Measurements from ENCODE around the gene APOL3. TPM values are rescaled to one million over a fixed set of nuclear protein-coding genes. Genes with fewer than 3 reads are reported as not detected.
A peak's percentile ranks its signal among the peaks of the same experiment; 100 is the strongest.
"Not testable (repeated sequence)": the region's sequence is repeated elsewhere in the genome, so short reads cannot be mapped to it uniquely, and the experiment has no call there.

The APOL3 gene, protein sequence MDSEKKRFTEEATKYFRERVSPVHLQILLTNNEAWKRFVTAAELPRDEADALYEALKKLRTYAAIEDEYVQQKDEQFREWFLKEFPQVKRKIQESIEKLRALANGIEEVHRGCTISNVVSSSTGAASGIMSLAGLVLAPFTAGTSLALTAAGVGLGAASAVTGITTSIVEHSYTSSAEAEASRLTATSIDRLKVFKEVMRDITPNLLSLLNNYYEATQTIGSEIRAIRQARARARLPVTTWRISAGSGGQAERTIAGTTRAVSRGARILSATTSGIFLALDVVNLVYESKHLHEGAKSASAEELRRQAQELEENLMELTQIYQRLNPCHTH
- 13.1 TPM for polyA plus RNA-seq
- long read RNA-seq, donor 1, partial matches to known transcripts = 0 of 3 reads
- long read RNA-seq, donor 1, other reads (novel, unspliced or antisense) = 0 of 3 reads
- long read RNA-seq, donor 2, partial matches to known transcripts = 0 of 2 reads
- long read RNA-seq, donor 2, other reads (novel, unspliced or antisense) = 0 of 2 reads
- long read RNA-seq, donor 3, partial matches to known transcripts = 0 of 1 reads
- long read RNA-seq, donor 3, other reads (novel, unspliced or antisense) = 0 of 1 reads
- long read RNA-seq, donor 4 = 0 reads
- long read RNA-seq, donor 5, partial matches to known transcripts = 0 of 4 reads
- long read RNA-seq, donor 5, other reads (novel, unspliced or antisense) = 0 of 4 reads
- long read RNA-seq, donor 6, partial matches to known transcripts = 0 of 3 reads
- long read RNA-seq, donor 6, other reads (novel, unspliced or antisense) = 0 of 3 reads
- long read RNA-seq, donor 7 = 0 reads
- long read RNA-seq, donor 8, partial matches to known transcripts = 0 of 1 reads
- long read RNA-seq, donor 8, other reads (novel, unspliced or antisense) = 0 of 1 reads
- long read RNA-seq, donor 9 = 0 reads
- long read RNA-seq, donor 10, partial matches to known transcripts = 0 of 3 reads
- long read RNA-seq, donor 10, other reads (novel, unspliced or antisense) = 0 of 3 reads
- long read RNA-seq, donor 11, partial matches to known transcripts = 0 of 2 reads
- long read RNA-seq, donor 11, other reads (novel, unspliced or antisense) = 0 of 2 reads

DNA sequence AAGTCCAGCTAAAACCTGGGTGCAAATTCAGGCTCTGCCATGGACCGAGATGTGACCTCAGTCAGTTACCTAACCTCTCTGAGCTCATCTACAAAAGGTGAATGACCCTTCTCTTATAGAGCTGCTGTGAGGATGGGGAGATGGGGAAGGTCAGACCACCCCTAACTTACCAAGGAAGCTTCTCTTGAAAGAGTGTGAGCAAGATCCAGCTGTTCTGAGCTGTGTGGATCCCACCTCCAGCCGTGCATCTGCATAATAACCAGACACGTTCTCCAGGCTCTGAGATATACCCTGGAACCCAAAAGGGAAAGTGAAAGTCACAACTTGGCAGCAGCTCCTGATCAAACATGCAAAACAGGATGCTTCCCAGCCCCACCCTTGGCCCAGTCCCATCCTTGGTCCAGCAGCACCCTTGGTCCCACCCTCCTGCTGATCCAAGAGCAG is at the start of gene APOL3:
Gene APOL3, minus strand, starts transcription at position 257 of the 444 bp plus-strand sequence. CDS start 11,700 bp downstream, outside the sequence.
- peak within 1 kb of the TSS; percentile 9 for H3K27ac ChIP-seq (ENCODE audit: low read length)
- peak; percentile 42 to 65 for DNase-seq
- H3K4me1 ChIP-seq (ENCODE audit: control insufficient read depth, insufficient read depth, low read length) = peaks cover 16% of the 10 kb centered on the region
- no CpG with 5 or more reads among the region's 3 CpGs for WGBS (ENCODE audit: insufficient coverage, low lambda C conversion rate)
- no peaks in the 10 kb centered on the region for H3K9me3 ChIP-seq (ENCODE audit: control insufficient read depth, low read depth, low read length)
- no peaks in the 10 kb centered on the region for H3K27me3 ChIP-seq (ENCODE audit: control insufficient read depth, insufficient read depth, low read length)
- H3K36me3 ChIP-seq (ENCODE audit: control insufficient read depth, insufficient read depth, low read length) = no peaks in the 10 kb centered on the region
- peak within 1 kb of the TSS; percentile 19 for H3K4me3 ChIP-seq (ENCODE audit: low read length)

DNA sequence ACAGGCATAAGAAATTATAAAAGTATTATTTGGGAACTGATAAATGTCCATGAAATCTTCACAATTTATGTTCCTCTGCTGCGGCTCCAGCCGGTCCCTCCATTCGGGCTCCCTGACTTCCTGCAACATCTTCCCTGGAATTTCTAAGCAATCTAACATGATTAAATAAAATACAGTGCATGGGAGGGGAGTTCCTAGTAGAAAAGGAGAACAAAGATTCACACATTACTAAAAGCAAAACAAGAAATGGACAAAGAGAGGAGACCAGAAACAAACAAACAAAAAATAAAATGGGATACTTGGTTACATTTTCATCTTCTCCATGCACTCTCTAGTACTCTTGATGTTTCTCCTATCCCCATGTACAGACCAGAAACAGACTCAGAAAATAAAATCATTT is 49.7 kb upstream of the APOL3 start:
- Histone ChIP-seq H3K9me3 (ENCODE audit: control insufficient read depth, low read depth, low read length) (peaks cover 8% of the 10 kb centered on the region), H3K27ac (ENCODE audit: low read length) (no peak overlapping the region), H3K4me3 (ENCODE audit: low read length) (no peak overlapping the region), H3K4me1 (ENCODE audit: control insufficient read depth, insufficient read depth, low read length) (peaks cover 12% of the 10 kb centered on the region), H3K36me3 (ENCODE audit: control insufficient read depth, insufficient read depth, low read length) (no peaks in the 10 kb centered on the region), H3K27me3 (ENCODE audit: control insufficient read depth, insufficient read depth, low read length) (no peaks in the 10 kb centered on the region)
- no CpG with 5 or more reads among the region's 3 CpGs for WGBS (ENCODE audit: insufficient coverage, low lambda C conversion rate)
- no peak for DNase-seq

DNA sequence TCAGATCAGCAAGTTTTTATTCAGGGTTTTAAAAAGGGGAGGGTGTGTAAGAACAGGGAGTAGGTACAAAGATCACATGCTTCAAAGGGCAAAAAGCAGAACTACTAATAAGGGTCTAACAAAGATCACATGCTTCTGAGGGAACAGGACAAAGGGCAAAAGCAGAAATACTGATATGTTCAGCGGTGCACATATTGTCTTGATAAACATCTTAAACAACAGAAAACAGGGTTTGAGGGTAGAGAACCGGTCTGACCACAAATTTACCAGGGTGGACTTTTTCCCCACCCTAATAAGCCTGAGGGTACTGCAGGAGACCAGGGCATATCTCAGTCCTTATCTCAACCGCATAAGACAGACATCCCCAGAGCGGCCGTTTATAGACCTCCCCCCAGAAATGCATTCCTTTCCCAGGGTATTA is 48.9 kb upstream of the APOL3 start:
- WGBS (ENCODE audit: insufficient coverage, low lambda C conversion rate) = 17% methylated on average over 1 of the region's 5 CpGs
- H3K27me3 ChIP-seq (ENCODE audit: control insufficient read depth, insufficient read depth, low read length); H3K9me3 ChIP-seq (ENCODE audit: control insufficient read depth, low read depth, low read length); H3K36me3 ChIP-seq (ENCODE audit: control insufficient read depth, insufficient read depth, low read length); H3K4me3 ChIP-seq (ENCODE audit: low read length): not testable (repeated sequence)
- DNase-seq = peak in 1 of 2 donors; percentile 73
- Histone ChIP-seq H3K27ac (ENCODE audit: low read length) (peak overlapping the region; percentile 65), H3K4me1 (ENCODE audit: control insufficient read depth, insufficient read depth, low read length) (peaks cover 18% of the 10 kb centered on the region)

DNA sequence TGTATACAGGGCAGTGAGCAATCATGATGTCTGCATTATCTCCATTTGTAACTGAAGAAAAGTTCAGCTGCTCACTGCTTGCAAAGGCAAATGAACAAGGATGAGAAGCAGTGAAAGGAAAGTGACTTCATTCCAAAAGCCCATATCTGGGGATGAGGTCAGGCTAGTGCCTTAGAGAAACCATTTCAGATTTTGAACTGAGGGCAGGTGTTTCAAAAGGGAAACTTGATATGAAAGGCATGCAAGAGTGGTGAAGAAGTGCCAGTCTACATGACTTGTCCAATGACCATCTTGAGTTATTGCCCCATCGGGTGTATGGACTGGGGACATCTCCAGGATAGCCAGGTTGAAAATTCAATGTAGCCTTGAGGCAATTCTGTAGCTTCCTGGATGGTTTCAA is 48.4 kb upstream of the APOL3 start:
- Histone ChIP-seq H3K9me3 (ENCODE audit: control insufficient read depth, low read depth, low read length) (peaks cover 8% of the 10 kb centered on the region), H3K4me1 (ENCODE audit: control insufficient read depth, insufficient read depth, low read length) (peaks cover 24% of the 10 kb centered on the region), H3K4me3 (ENCODE audit: low read length) (no peak overlapping the region), H3K36me3 (ENCODE audit: control insufficient read depth, insufficient read depth, low read length) (no peaks in the 10 kb centered on the region), H3K27me3 (ENCODE audit: control insufficient read depth, insufficient read depth, low read length) (no peaks in the 10 kb centered on the region), H3K27ac (ENCODE audit: low read length) (peak overlapping the region; percentile 65)
- WGBS (ENCODE audit: insufficient coverage, low lambda C conversion rate) = no CpG with 5 or more reads among the region's 1 CpG
- no peak for DNase-seq

DNA sequence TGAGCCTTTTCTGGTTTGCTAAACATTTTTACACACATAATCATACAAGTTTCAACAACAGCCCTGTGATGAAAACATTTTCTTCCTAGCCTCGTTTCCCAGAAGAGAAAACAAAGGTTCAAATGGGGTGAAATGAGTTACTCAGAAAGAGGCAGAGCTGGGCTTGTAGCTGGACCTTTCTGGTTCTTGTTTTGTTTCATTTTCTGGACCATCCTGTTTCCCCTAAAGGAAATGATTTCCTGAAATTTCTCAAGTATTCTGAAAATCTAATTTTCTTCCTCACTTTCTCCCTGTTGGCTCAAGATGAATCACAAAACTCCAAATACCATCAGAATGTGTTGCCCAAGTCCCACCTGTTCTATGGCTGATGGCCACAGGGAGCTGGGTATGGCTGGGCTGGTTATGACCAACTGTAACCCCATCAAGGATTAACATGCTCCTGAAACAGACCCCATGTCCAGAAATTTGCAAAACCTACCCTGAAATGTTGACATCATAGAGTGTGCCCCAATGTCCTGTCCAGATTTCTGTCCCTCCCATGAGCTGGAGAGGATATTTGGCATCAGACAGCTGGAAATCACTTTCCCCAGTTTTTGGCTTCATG is 47.7 kb upstream of the APOL3 start:
- Histone ChIP-seq H3K9me3 (ENCODE audit: control insufficient read depth, low read depth, low read length) (peaks cover 8% of the 10 kb centered on the region), H3K4me1 (ENCODE audit: control insufficient read depth, insufficient read depth, low read length) (peaks cover 29% of the 10 kb centered on the region), H3K4me3 (ENCODE audit: low read length) (no peak overlapping the region), H3K36me3 (ENCODE audit: control insufficient read depth, insufficient read depth, low read length) (no peaks in the 10 kb centered on the region), H3K27ac (ENCODE audit: low read length) (peak overlapping the region; percentile 65), H3K27me3 (ENCODE audit: control insufficient read depth, insufficient read depth, low read length) (no peaks in the 10 kb centered on the region)
- no CpG with 5 or more reads among the region's 1 CpG for WGBS (ENCODE audit: insufficient coverage, low lambda C conversion rate)
- no peak for DNase-seq

DNA sequence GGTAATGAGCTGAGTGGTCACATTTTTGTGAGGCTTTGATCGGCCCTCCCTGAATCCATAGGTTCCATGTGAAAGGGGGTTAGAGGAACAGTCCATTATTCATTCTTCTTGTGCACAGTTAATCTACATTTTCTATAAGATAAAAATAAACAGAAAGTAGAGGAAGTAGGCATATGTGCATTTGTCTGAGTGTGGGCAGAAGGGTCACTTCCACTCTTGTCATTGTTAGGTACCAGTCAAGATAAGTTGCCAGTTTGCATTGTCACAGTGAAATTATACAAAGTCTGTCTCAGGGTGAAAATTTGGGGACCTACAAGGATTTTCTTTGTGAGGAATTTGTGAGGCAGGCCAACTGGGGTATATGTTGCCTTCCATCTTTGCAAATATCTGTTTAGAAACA is 45.7 kb upstream of the APOL3 start:
- Histone ChIP-seq H3K36me3 (ENCODE audit: control insufficient read depth, insufficient read depth, low read length) (no peaks in the 10 kb centered on the region), H3K27ac (ENCODE audit: low read length) (no peak overlapping the region), H3K4me3 (ENCODE audit: low read length) (no peak overlapping the region), H3K4me1 (ENCODE audit: control insufficient read depth, insufficient read depth, low read length) (peaks cover 33% of the 10 kb centered on the region), H3K27me3 (ENCODE audit: control insufficient read depth, insufficient read depth, low read length) (no peaks in the 10 kb centered on the region), H3K9me3 (ENCODE audit: control insufficient read depth, low read depth, low read length) (peaks cover 8% of the 10 kb centered on the region)
- WGBS (ENCODE audit: insufficient coverage, low lambda C conversion rate) = no CpG with 5 or more reads among the region's 1 CpG
- no peak for DNase-seq

DNA sequence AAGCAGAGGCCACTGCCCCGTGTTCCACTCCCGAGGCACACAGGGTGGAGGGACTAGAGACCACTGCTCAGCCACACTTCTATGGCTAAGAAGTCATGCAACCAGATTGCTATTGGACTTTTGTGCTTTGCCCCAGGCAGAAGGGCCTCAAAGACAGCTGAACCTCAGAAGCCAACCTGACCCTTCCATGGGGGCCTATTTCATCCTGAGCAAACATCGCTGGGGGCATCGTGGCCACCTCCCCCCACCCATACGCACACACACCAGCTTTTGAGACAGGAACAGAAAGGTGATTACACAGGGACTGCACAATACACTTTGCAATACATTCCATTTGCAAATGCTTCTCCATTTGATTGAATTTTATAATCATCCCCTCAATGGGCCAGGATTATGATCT is 45.0 kb upstream of the APOL3 start:
- H3K9me3 ChIP-seq (ENCODE audit: control insufficient read depth, low read depth, low read length); H3K36me3 ChIP-seq (ENCODE audit: control insufficient read depth, insufficient read depth, low read length); H3K4me3 ChIP-seq (ENCODE audit: low read length); H3K27me3 ChIP-seq (ENCODE audit: control insufficient read depth, insufficient read depth, low read length); DNase-seq; H3K27ac ChIP-seq (ENCODE audit: low read length): not testable (repeated sequence)
- peaks cover 33% of the 10 kb centered on the region for H3K4me1 ChIP-seq (ENCODE audit: control insufficient read depth, insufficient read depth, low read length)
- WGBS (ENCODE audit: insufficient coverage, low lambda C conversion rate) = no CpG with 5 or more reads among the region's 5 CpGs

DNA sequence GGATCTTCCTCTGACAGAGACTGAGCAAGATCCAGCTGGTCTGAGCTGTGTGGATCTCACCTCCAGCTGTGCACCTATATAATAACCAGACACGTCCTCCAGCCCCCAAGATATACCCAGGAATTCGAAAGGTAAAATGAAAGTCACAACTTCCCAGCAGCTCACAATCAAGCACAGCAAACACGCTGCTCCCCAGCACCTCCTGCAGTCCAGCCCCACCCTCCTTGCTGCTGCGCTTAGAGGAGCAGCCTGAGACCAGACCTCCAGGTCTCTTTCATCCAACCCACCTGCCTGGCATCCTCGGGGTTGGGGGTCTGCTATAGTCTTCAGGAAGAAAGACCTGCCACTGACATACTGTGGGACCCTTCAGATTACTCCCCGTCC is 44.1 kb upstream of the APOL3 start:
- WGBS (ENCODE audit: insufficient coverage, low lambda C conversion rate) = no CpG with 5 or more reads among the region's 6 CpGs
- Histone ChIP-seq H3K27ac (ENCODE audit: low read length) (peak overlapping the region; percentile 63), H3K9me3 (ENCODE audit: control insufficient read depth, low read depth, low read length) (peaks cover 5% of the 10 kb centered on the region), H3K36me3 (ENCODE audit: control insufficient read depth, insufficient read depth, low read length) (no peaks in the 10 kb centered on the region), H3K4me1 (ENCODE audit: control insufficient read depth, insufficient read depth, low read length) (peaks cover 33% of the 10 kb centered on the region), H3K27me3 (ENCODE audit: control insufficient read depth, insufficient read depth, low read length) (no peaks in the 10 kb centered on the region), H3K4me3 (ENCODE audit: low read length) (peak overlapping the region; percentile 8)
- DNase-seq = peak in 1 of 2 donors; percentile 64

DNA sequence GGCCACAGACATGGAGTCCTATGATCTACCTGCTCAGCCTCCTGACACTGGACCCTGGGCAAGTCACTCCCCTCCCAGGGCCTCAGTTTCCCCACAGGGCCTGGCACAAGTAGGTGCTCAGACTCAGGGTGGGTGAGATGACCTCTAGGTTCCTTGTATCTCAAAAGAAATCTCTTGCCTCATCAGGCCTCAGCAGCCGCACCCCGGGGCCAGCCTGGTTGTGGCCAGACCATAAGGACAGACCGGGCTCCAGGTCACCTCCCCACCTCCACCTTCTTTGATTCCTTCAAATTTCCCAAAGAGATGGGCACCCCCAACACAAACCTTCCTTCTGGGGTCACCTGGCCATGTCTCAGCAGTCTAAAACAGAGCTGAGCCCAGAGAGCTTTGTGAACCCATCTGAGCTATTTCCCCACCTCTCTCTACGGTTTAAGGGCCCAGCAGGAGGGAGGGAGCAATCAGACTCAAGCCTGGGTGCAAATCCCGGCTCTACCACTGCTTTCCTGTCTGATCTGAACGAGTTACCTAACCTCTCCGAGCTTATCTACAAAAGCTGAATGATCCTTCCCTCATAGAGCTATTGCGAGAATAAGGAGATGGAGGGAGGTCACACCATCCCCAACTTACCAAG is 43.6 kb upstream of the APOL3 start:
- Histone ChIP-seq H3K36me3 (ENCODE audit: control insufficient read depth, insufficient read depth, low read length) (no peaks in the 10 kb centered on the region), H3K4me3 (ENCODE audit: low read length) (peak overlapping the region; percentile 8), H3K4me1 (ENCODE audit: control insufficient read depth, insufficient read depth, low read length) (peaks cover 32% of the 10 kb centered on the region), H3K27ac (ENCODE audit: low read length) (peak overlapping the region; percentile 63), H3K9me3 (ENCODE audit: control insufficient read depth, low read depth, low read length) (peaks cover 5% of the 10 kb centered on the region), H3K27me3 (ENCODE audit: control insufficient read depth, insufficient read depth, low read length) (no peaks in the 10 kb centered on the region)
- no peak for DNase-seq
- WGBS (ENCODE audit: insufficient coverage, low lambda C conversion rate) = no CpG with 5 or more reads among the region's 8 CpGs

Data from large intestine (tissue), 12 donors.